Kidney (tissue), 14 donors: Measurements from ENCODE around the gene PRCC. TPM values are rescaled to one million over a fixed set of nuclear protein-coding genes. Genes with fewer than 3 reads are reported as not detected.

Experiments
- DNase-seq, 5 donors: peaks; one replicate each; pipeline ENCODE4 v3.0.0-alpha.2; 2013 to 2020
- FAIRE-seq: peaks from 2 replicates; lab custom pipeline; 2012; peaks lifted over from hg19 to GRCh38; lab: Jason Lieb, UNC
- H3K27ac ChIP-seq, 2 donors: one replicate each; pipeline ENCODE4 v1.7.0; 2013; ENCODE audit warnings: low read depth in 2 of 2, low read length in 2 of 2, inconsistent platforms in 1 of 2
- H3K27me3 ChIP-seq: one replicate; pipeline ENCODE4 v1.7.1; 2013; ENCODE audit warnings: low read length, inconsistent platforms; ENCODE audit not compliant: control insufficient read depth, insufficient read depth
- H3K36me3 ChIP-seq, 3 donors: one replicate each; pipeline versions ENCODE4 v1.7.0 to v1.7.1; 2013; ENCODE audit warnings: low read length in 3 of 3, control low read depth in 1 of 3, inconsistent platforms in 1 of 3; ENCODE audit not compliant: insufficient read depth in 3 of 3, control insufficient read depth in 2 of 3
- H3K4me1 ChIP-seq, 3 donors: one replicate each; pipeline versions ENCODE4 v1.7.0 to v1.7.1; 2013; ENCODE audit warnings: low read length in 3 of 3, inconsistent platforms in 1 of 3, low read depth in 1 of 3; ENCODE audit not compliant: control insufficient read depth in 2 of 3, insufficient read depth in 2 of 3
- H3K4me3 ChIP-seq, 3 donors: one replicate each; pipeline versions ENCODE4 v1.7.0 to v1.8.1; 2013; ENCODE audit warnings: low read length in 3 of 3, control low read depth in 1 of 3, inconsistent platforms in 1 of 3
- H3K9ac ChIP-seq, 3 donors: one replicate each; pipeline versions ENCODE4 v1.7.0 to v1.7.1; 2013; ENCODE audit warnings: low read length in 3 of 3, control low read depth in 1 of 3, inconsistent platforms in 1 of 3
- H3K9me3 ChIP-seq, 3 donors: one replicate each; pipeline versions ENCODE4 v1.7.0 to v1.7.1; 2013; ENCODE audit warnings: low read length in 3 of 3, control low read depth in 1 of 3, inconsistent platforms in 1 of 3; ENCODE audit not compliant: control insufficient read depth in 2 of 3, insufficient read depth in 1 of 3
- CTCF ChIP-seq: IDR thresholded peaks from 3 replicates; pipeline ENCODE4 v1.5.1; 2012; ENCODE audit warnings: mild to moderate bottlenecking, moderate library complexity, borderline replicate concordance; ENCODE audit not compliant: insufficient read depth; ENCODE audit errors: extremely low read depth
- intact Hi-C: fragments of 100-400 bp; cut with DNase I; formaldehyde crosslinking; loops from one replicate; pipeline ENCODE4 v1.11.1; 2022
- polyA plus RNA-seq: library from polyadenylated mRNA; stranded (reverse); fragments of 350-450 nt; fragmentation: Illumina TruSeq; extraction: RNeasy Lipid Tissue Mini Kit (QIAGEN cat#74804); gene quantifications from one replicate; pipeline ENCODE4 v1.2.3, GENCODE V29; 2014; ENCODE audit warnings: low read depth, low replicate concordance; ENCODE audit not compliant: insufficient read depth
- total RNA-seq: library from RNA; stranded (reverse); fragmentation: NEBNext Ultra II Directional; extraction: Animal tissue kit (Norgen Biotek cat#: 25700); gene quantifications from one replicate; pipeline ENCODE4 v1.2.1, GENCODE V29; 2021
- donor health status: control.
- donor health status: control.
- donor health status: control.
- donor health status: control.
- donor health status: control.
- donor health status: DM: yes; HTN: yes; CAD: no.
- donor health status: Normal renal cell carcinoma (clear cell type).

The PRCC gene
- total and polyA plus RNA-seq, 2 donors from 2014 or later = 50.5 to 52.8 TPM

GRCh38 chr1:156789621-156790318, 22.4 kb downstream of the PRCC start:
- H3K27ac ChIP-seq = no peak overlapping the region
- no peaks in the 10 kb centered on the region for H3K9me3 ChIP-seq
- FAIRE-seq = no peak
- DNase-seq = no peak
- no peaks in the 10 kb centered on the region for H3K4me1 ChIP-seq
- no peak for TF ChIP-seq CTCF
- no peak overlapping the region for H3K9ac ChIP-seq
- H3K4me3 ChIP-seq = no peak overlapping the region
- H3K27me3 ChIP-seq = no peaks in the 10 kb centered on the region
- intact Hi-C loops = loop anchor here (10.0 kb wide), 1 partner anchor 65 kb away; the partner anchor contains the start of gene INSRR
- peaks cover 8 to 54% (median 38%) of the 10 kb centered on the region in 3 donors for H3K36me3 ChIP-seq

- Histone ChIP-seq H3K9ac (no peak overlapping the region), H3K4me1 (no peaks in the 10 kb centered on the region), H3K27me3 (no peaks in the 10 kb centered on the region), H3K9me3 (no peaks in the 10 kb centered on the region), H3K4me3 (no peak overlapping the region), H3K36me3 (peaks cover 19 to 75% (median 47%) of the 10 kb centered on the region in 3 donors), H3K27ac (no peak overlapping the region)
- intact Hi-C loops = loop anchor here (10.0 kb wide), 1 partner anchor 60 kb away; the partner anchor contains the start of gene INSRR
- no peak for TF ChIP-seq CTCF
- DNase-seq = no peak
- no peak for FAIRE-seq
Measured at GRCh38 chr1:156794506-156795373, 27.4 kb downstream of the PRCC start.

- FAIRE-seq (no peak), DNase-seq (no peak)
- intact Hi-C loops = loop anchor here (10.0 kb wide), 1 partner anchor 59 kb away; the partner anchor contains the start of gene INSRR
- Histone ChIP-seq H3K9me3 (no peaks in the 10 kb centered on the region), H3K27ac (no peak overlapping the region), H3K9ac (no peak overlapping the region), H3K27me3 (no peaks in the 10 kb centered on the region), H3K4me3 (no peak overlapping the region), H3K36me3 (peaks cover 19 to 78% (median 47%) of the 10 kb centered on the region in 3 donors), H3K4me1 (no peaks in the 10 kb centered on the region)
- TF ChIP-seq CTCF = no peak
Measured at GRCh38 chr1:156795374-156795733, 28.0 kb downstream of the PRCC start.
